SK-N-SH treated with all-trans-retinoic acid at 6 μM for 48 hours (cell line): ENCODE measurements around the gene VTI1A.

Source experiments
- ARNTL ChIP-seq: fragments of 450-650 bp; formaldehyde crosslinking; IDR thresholded peaks from 2 replicates; pipeline ENCODE4 v1.5.0; 2020; ENCODE audit warnings: low read depth, mild to moderate bottlenecking, moderate library complexity, borderline replicate concordance
- ESRRG ChIP-seq: fragments of 250-450 bp; sonication (Bioruptor Pico); IDR thresholded peaks from 2 replicates; pipeline ENCODE4 v1.6.1; 2021; ENCODE audit warnings: mild to moderate bottlenecking
- GLIS3 ChIP-seq: fragments of 250-450 bp; sonication (Bioruptor Pico); IDR thresholded peaks from 2 replicates; pipeline ENCODE4 v1.5.0; 2020; ENCODE audit warnings: mild to moderate bottlenecking, moderate library complexity
- OSR1 ChIP-seq: fragments of 250-450 bp; sonication (Bioruptor Pico); IDR thresholded peaks from 2 replicates; pipeline ENCODE4 v1.8.0; 2022; ENCODE audit warnings: moderate library complexity, mild to moderate bottlenecking, inconsistent platforms
- PATZ1 ChIP-seq: fragments of 250-450 bp; sonication (Bioruptor Pico); IDR thresholded peaks from 2 replicates; pipeline ENCODE4 v1.8.0; 2020; ENCODE audit warnings: mild to moderate bottlenecking, moderate library complexity, borderline replicate concordance
- POU6F1 ChIP-seq: fragments of 250-450 bp; sonication (Bioruptor Pico); IDR thresholded peaks from 2 replicates; pipeline ENCODE4 v1.8.0; 2021; ENCODE audit warnings: low read depth, mild to moderate bottlenecking, moderate library complexity, borderline replicate concordance
- PPARA ChIP-seq: fragments of 250-450 bp; sonication (Bioruptor Pico); IDR thresholded peaks from 2 replicates; pipeline ENCODE4 v1.5.0; 2020; ENCODE audit warnings: mild to moderate bottlenecking, borderline replicate concordance
- TCF4 ChIP-seq: fragments of 250-450 bp; sonication (Bioruptor Pico); IDR thresholded peaks from 2 replicates; pipeline ENCODE4 v1.8.0; 2021; ENCODE audit warnings: mild to moderate bottlenecking, moderate library complexity, borderline replicate concordance
- TOX ChIP-seq: fragments of 250-450 bp; sonication (Bioruptor Pico); IDR thresholded peaks from 2 replicates; pipeline ENCODE4 v1.8.0; 2021; ENCODE audit warnings: mild to moderate bottlenecking, moderate library complexity, borderline replicate concordance
- TSHZ2 ChIP-seq: fragments of 250-450 bp; sonication (Bioruptor Pico); IDR thresholded peaks from 2 replicates; pipeline ENCODE4 v1.5.0; 2020; ENCODE audit warnings: mild to moderate bottlenecking, moderate library complexity
- ZC3H10 ChIP-seq: fragments of 250-450 bp; sonication (Bioruptor Pico); IDR thresholded peaks from 2 replicates; pipeline ENCODE4 v1.5.1; 2021; ENCODE audit warnings: mild to moderate bottlenecking, moderate library complexity
- ZFP3 ChIP-seq: fragments of 250-450 bp; sonication (Bioruptor Pico); IDR thresholded peaks from 2 replicates; pipeline ENCODE4 v1.5.0; 2020; ENCODE audit warnings: mild to moderate bottlenecking, moderate library complexity
- ZFP30 ChIP-seq: fragments of 450-650 bp; formaldehyde crosslinking; IDR thresholded peaks from 2 replicates; pipeline ENCODE4 v1.5.0; 2022; ENCODE audit warnings: mild to moderate bottlenecking, moderate library complexity
- ZNF70 ChIP-seq: fragments of 450-650 bp; formaldehyde crosslinking; IDR thresholded peaks from 2 replicates; pipeline ENCODE4 v1.5.0; 2020; ENCODE audit warnings: mild to moderate bottlenecking, moderate library complexity

GRCh38 chr10:112663234-112664125 lies 216.5 kb downstream of the VTI1A start:
- TF ChIP-seq TSHZ2 (CRISPR knock-in tag) (no peak), TOX (CRISPR knock-in tag) (no peak), ZFP3 (CRISPR knock-in tag) (no peak), ESRRG (CRISPR knock-in tag) (no peak), ZFP30 (CRISPR knock-in tag) (no peak), PPARA (CRISPR knock-in tag) (no peak), PATZ1 (CRISPR knock-in tag) (no peak), ZNF70 (CRISPR knock-in tag) (no peak), POU6F1 (no peak), GLIS3 (CRISPR knock-in tag) (no peak), ARNTL (CRISPR knock-in tag) (no peak), OSR1 (CRISPR knock-in tag) (no peak), TCF4 (CRISPR knock-in tag) (no peak), ZC3H10 (CRISPR knock-in tag) (no peak)
